Fibroblast of peridontal ligament (primary cell): ENCODE measurements around the gene PRR5.
A peak's percentile ranks its signal among the peaks of the same experiment; 100 is the strongest.
"Not testable (repeated sequence)": the region's sequence is repeated elsewhere in the genome, so short reads cannot be mapped to it uniquely, and the experiment has no call there.

Experiments
- DNase-seq: peaks from one replicate; pipeline ENCODE4 v3.0.0-alpha.2; 2010; ENCODE audit errors: extremely low read depth

Gene PRR5

GRCh38 chr22:44673406-44673805 is 28.6 kb upstream of the PRR5 start:
- DNase-seq, result no peak

- DNase-seq, result not testable (repeated sequence)
These were observed 26.0 kb upstream of the PRR5 start for GRCh38 chr22:44676066-44676440.

GRCh38 chr22:44676441-44677352 is 25.3 kb upstream of the PRR5 start:
- DNase-seq, result no peak

- no peak for DNase-seq
These were observed 24.6 kb upstream of the PRR5 start for GRCh38 chr22:44677353-44677840.

- no peak for DNase-seq
These were observed 24.0 kb upstream of the PRR5 start for GRCh38 chr22:44677871-44678555.

- DNase-seq, result no peak
These were observed 23.3 kb upstream of the PRR5 start for GRCh38 chr22:44678556-44679305.

- DNase-seq, result not testable (repeated sequence)
These were observed 22.7 kb upstream of the PRR5 start for GRCh38 chr22:44679306-44679647.

- DNase-seq, result no peak
These were observed 21.9 kb upstream of the PRR5 start for GRCh38 chr22:44680058-44680457.

GRCh38 chr22:44680481-44680894 is 21.5 kb upstream of the PRR5 start:
- DNase-seq, result no peak

GRCh38 chr22:44682556-44683168 is 19.3 kb upstream of the PRR5 start:
- no peak for DNase-seq

GRCh38 chr22:44683237-44683636 is 18.8 kb upstream of the PRR5 start:
- DNase-seq, result no peak

- no peak for DNase-seq
These were observed 18.1 kb upstream of the PRR5 start for GRCh38 chr22:44683881-44684280.

- DNase-seq, result peak; percentile 82
These were observed 17.3 kb upstream of the PRR5 start for GRCh38 chr22:44684506-44685383.

- DNase-seq, result peak; percentile 34
These were observed 16.5 kb upstream of the PRR5 start for GRCh38 chr22:44685384-44686056.

GRCh38 chr22:44686873-44687600 is 15.0 kb upstream of the PRR5 start:
- peak; percentile 66 for DNase-seq

- DNase-seq, result no peak
These were observed 12.8 kb upstream of the PRR5 start for GRCh38 chr22:44689173-44689572.

GRCh38 chr22:44689915-44690524 is 12.0 kb upstream of the PRR5 start:
- DNase-seq, result no peak

GRCh38 chr22:44691796-44692661 is 10.0 kb upstream of the PRR5 start:
- DNase-seq, result no peak
